ENCODE data around the gene HES1. TPM values are rescaled to one million over a fixed set of nuclear protein-coding genes. Genes with fewer than 3 reads are reported as not detected.

The HES1 gene
- total RNA-seq, 3 donors from 2014 or later, result 60.9 to 116 (median 99.0) TPM

DNA sequence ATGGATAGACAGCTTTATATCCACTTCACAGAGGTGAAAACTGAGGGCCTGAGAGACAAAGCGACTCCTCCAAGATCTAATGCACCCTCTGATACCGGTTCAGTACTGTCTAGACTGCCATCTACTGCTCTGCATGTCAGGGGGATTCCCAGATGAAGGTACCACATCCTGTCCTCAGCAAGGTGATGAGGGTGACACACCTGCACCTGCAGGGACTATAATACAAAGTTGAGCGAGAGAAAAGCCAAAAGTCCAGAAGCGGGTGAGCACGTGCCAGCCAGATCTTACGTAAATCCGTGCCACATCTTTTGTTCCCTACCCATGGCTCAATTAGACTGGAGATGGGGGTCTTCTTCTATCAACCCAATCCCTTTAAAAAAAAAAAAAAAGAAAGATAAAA, 32.4 kb upstream of the HES1 start:
- H3K4me3 ChIP-seq, result no peak overlapping the region
- H3K4me1 ChIP-seq (ENCODE audit: low read depth), result peaks cover 12% of the 10 kb centered on the region
- intact Hi-C loops (cut with DNase I, micrococcal nuclease), result no loop called here
- TF ChIP-seq, protein P1, sequence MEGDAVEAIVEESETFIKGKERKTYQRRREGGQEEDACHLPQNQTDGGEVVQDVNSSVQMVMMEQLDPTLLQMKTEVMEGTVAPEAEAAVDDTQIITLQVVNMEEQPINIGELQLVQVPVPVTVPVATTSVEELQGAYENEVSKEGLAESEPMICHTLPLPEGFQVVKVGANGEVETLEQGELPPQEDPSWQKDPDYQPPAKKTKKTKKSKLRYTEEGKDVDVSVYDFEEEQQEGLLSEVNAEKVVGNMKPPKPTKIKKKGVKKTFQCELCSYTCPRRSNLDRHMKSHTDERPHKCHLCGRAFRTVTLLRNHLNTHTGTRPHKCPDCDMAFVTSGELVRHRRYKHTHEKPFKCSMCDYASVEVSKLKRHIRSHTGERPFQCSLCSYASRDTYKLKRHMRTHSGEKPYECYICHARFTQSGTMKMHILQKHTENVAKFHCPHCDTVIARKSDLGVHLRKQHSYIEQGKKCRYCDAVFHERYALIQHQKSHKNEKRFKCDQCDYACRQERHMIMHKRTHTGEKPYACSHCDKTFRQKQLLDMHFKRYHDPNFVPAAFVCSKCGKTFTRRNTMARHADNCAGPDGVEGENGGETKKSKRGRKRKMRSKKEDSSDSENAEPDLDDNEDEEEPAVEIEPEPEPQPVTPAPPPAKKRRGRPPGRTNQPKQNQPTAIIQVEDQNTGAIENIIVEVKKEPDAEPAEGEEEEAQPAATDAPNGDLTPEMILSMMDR (IDR thresholded peaks at IDR 0.05), result no peak
- no peaks in the 10 kb centered on the region for H3K36me3 ChIP-seq (ENCODE audit: low read depth)
- no peaks in the 10 kb centered on the region for H3K9me3 ChIP-seq
- DNase-seq (no peak), ATAC-seq (peak; percentile 10)

DNA sequence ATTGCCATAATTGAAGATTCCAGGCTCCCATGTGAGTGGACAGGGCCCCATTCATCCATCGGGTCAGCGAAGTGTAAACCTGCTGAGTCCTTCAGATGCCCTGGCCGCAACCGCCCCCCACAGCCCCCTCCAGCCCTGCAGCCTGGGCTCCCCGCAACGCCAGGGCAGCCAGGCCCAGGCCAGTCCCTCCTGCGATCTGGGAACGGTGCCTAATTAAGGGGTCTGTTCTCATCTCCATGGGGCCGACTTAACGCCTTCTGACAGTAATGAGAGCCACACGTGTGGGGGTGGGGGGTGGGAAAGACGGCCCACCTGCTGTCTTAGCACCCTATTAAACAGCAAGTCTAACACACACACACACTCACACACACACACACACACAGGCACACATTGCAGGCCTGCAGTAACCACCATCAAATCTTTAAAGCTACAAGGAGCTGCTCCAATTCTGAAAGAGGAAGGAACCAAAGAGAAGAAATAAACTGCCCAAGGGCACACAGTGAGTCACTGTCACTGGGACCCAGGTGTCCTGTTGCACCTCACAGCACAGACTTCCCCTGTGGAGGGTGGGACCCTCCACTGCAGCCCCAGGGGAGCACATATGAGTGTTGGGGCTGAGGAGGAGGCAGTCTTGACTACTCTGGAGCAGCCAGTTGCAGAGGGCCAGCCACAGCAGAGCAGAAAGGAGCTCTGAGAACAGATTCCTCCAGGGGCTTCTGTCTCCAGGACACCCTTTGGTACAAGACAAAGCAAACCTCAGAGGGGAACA, 31.8 kb upstream of the HES1 start:
- no peaks in the 10 kb centered on the region for H3K36me3 ChIP-seq (ENCODE audit: low read depth)
- ATAC-seq (peak; percentile 71), DNase-seq (peak in 1 of 3 donors; percentile 32)
- intact Hi-C loops (cut with DNase I, micrococcal nuclease), result no loop called here
- TF ChIP-seq, protein P1 (IDR thresholded peaks at IDR 0.05), result no peak
- H3K4me1 ChIP-seq (ENCODE audit: low read depth), result peaks cover 12% of the 10 kb centered on the region
- H3K9me3 ChIP-seq, result no peaks in the 10 kb centered on the region
- H3K4me3 ChIP-seq, result no peak overlapping the region

DNA sequence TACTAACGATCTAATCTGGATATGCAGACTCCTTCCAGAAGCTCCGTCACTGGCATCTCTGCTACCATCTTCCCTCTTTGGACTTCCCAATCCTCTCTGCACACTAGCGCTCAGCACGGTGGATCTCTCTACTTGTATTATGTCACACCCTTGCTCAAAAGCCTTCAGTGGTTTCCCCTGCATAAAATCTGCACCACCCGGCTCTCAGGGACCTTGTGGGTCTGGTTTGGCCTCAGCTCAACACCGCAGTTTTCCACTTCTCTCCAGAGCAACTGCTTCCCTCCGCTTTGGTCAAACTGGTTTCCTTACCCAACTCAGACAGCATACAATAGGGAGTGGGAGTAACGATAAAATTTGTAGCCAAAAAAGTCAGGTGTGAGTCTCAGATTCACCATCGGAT, 30.7 kb upstream of the HES1 start:
- DNase-seq (no peak), ATAC-seq (no peak)
- TF ChIP-seq, protein P1 (IDR thresholded peaks at IDR 0.05), result no peak
- no peaks in the 10 kb centered on the region for H3K9me3 ChIP-seq
- intact Hi-C loops (cut with DNase I, micrococcal nuclease), result no loop called here
- H3K4me1 ChIP-seq (ENCODE audit: low read depth), result peaks cover 11% of the 10 kb centered on the region
- H3K4me3 ChIP-seq, result no peak overlapping the region
- H3K36me3 ChIP-seq (ENCODE audit: low read depth), result no peaks in the 10 kb centered on the region

- TF ChIP-seq, protein P1 (IDR thresholded peaks at IDR 0.05), result no peak
- Histone ChIP-seq H3K36me3 (ENCODE audit: low read depth) (no peaks in the 10 kb centered on the region), H3K9me3 (no peaks in the 10 kb centered on the region), H3K4me3 (no peak overlapping the region), H3K4me1 (ENCODE audit: low read depth) (peaks cover 2% of the 10 kb centered on the region)
- DNase-seq (no peak), ATAC-seq (no peak)
- intact Hi-C loops (cut with DNase I, micrococcal nuclease), result no loop called here
These were observed 28.8 kb upstream of the HES1 start for GRCh38 chr3:194107107-194107506.

DNA sequence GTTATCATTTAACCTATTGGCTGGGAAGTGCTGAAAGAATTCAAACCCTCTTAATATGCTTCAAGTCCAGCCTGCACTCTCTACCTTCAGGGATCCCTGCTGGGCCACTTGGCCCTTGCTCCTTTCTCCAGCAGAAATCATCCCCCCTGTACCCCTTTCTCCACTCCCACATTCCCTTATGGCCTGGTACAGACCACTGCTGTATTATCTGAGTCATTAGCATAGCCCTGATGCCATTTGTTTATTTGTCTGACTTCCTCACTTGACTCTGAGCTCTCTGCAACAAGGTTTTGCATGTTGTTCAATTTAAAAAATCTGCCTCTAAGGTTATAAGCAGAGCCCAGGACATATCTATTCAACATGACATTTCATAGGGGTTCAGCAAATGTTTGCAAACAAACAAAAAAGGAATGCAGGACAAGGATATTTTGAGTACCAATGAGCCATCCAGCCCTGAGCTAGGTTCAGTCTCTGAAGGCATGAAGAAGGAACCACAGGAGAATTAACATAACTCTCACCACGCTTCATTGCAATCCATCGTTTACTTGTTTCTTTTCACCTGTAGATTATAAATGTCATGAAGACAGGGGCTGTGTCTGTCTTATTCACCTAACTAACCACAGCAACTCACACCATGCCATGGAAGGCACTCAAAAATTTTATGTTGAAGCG, 26.6 kb upstream of the HES1 start:
- ATAC-seq (no peak), DNase-seq (no peak)
- no peak overlapping the region for H3K4me3 ChIP-seq
- H3K36me3 ChIP-seq (ENCODE audit: low read depth), result no peaks in the 10 kb centered on the region
- H3K9me3 ChIP-seq, result no peaks in the 10 kb centered on the region
- TF ChIP-seq, protein P1 (IDR thresholded peaks at IDR 0.05), result no peak
- intact Hi-C loops (cut with DNase I, micrococcal nuclease), result no loop called here
- H3K4me1 ChIP-seq (ENCODE audit: low read depth), result peaks cover 13% of the 10 kb centered on the region

Measured in mucosa of descending colon (tissue), 3 donors.